ACHN (cell line): ENCODE results near the gene RAPGEF1.

Source experiments
- DNase-seq: peaks from one replicate; pipeline ENCODE4 v3.0.0-alpha.2; 2015
- in situ Hi-C: cut with HindIII; loops from 2 replicates; pipeline ENCODE4 v1.10.0; 2017; ENCODE audit warnings: low sequenced_read_pairs, low pct_ligation_motif_present, low pct_unique_long_range_greater_than_20kb

RAPGEF1 gene, protein sequence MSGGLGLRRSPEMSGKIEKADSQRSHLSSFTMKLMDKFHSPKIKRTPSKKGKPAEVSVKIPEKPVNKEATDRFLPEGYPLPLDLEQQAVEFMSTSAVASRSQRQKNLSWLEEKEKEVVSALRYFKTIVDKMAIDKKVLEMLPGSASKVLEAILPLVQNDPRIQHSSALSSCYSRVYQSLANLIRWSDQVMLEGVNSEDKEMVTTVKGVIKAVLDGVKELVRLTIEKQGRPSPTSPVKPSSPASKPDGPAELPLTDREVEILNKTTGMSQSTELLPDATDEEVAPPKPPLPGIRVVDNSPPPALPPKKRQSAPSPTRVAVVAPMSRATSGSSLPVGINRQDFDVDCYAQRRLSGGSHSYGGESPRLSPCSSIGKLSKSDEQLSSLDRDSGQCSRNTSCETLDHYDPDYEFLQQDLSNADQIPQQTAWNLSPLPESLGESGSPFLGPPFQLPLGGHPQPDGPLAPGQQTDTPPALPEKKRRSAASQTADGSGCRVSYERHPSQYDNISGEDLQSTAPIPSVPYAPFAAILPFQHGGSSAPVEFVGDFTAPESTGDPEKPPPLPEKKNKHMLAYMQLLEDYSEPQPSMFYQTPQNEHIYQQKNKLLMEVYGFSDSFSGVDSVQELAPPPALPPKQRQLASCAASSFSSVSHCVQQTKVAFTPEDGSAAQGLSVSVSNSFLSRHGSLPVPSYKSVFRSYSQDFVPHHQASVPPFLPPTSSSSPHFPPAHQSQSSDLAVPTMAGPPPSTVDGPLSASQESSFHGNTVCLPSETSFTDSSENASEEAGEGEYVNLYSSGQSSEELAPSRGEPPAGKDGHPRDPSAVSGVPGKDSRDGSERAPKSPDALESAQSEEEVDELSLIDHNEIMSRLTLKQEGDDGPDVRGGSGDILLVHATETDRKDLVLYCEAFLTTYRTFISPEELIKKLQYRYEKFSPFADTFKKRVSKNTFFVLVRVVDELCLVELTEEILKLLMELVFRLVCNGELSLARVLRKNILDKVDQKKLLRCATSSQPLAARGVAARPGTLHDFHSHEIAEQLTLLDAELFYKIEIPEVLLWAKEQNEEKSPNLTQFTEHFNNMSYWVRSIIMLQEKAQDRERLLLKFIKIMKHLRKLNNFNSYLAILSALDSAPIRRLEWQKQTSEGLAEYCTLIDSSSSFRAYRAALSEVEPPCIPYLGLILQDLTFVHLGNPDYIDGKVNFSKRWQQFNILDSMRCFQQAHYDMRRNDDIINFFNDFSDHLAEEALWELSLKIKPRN (N-terminal part only)

DNA sequence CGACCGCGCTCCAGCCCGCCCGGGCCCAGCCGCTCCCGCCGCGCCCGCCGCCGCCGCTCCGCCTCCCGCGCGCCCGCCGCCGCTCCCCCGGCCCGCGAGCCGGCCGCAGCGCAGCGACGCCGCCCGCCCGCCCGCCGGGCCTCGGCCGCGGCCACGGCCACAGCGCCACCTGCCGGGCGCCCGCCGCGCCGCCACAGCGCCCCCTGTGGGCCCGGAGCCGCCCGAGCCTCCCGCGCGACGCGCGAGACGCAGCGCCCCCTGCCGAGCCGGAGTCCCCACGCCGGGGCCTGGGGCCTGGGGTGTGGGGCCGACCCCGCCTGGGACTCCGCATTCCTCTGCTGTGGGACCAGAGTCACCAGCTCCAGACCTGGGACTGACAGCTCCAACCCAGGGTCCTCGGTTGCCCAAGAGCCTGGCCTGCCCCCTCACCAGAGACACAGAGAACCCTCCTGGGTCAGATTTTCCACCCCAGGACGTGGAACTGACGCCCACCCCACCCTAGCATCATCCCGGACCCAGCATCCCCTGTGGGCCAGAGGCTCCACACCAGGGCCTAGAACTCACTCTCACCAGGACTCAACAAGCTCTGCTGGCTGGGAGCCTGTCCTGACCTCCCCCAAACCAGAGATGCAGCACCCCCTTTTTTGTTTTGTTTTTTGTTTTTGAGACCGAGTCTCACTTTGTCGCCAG is at the start of gene RAPGEF1:
Gene RAPGEF1 (minus strand): TSS at position 118 of the 690 bp plus-strand sequence. CDS start 246 bp downstream, outside the sequence.
- in situ Hi-C loops, result no loop called here
- peak; percentile 45 for DNase-seq

DNA sequence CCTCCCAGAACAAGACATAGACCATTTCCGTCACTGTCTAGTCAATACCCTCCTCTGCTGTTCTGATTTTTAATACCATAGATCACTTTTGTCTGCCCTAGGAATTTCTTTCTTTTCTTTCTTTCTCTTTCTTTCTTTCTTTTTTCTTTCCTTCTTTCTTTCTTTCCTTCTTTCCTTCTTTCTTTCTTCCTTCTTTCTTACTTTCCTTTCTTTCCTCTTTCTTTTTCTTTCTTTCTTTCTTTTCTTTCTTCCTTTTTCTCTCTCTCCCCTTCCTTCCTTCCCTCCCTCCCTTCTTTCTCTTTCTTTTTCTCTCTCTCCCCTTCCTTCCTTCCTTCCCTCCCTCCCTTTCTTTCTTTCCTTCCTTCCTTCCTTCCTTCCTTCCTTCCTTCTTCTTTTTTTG is 49.0 kb upstream of the RAPGEF1 start:
- in situ Hi-C loops, result loop anchor here (25.0 kb wide), 1 partner anchor 473 kb away; no protein-coding TSS in a partner anchor
- DNase-seq, result no peak

DNA sequence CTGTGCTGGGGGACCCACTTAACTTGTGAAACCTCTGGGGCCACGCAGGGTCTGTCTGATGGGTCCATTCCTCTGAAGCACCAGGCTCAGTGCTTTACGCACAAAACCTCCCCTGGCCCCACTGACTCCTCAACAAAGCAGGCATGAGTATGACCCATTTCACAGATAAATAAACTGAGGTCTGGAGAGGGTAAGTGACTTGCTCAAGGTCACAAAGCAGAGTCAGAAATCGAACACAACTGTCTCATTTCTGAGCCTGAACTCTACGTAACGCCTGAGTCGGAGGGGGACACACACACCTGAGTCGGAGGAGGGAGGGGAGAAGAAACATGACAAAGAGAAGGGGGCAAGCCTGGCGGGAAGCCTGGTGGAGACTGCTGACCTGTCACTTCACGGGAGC is 48.0 kb upstream of the RAPGEF1 start:
- in situ Hi-C loops, result loop anchor here (25.0 kb wide), 1 partner anchor 474 kb away; no protein-coding TSS in a partner anchor

DNA sequence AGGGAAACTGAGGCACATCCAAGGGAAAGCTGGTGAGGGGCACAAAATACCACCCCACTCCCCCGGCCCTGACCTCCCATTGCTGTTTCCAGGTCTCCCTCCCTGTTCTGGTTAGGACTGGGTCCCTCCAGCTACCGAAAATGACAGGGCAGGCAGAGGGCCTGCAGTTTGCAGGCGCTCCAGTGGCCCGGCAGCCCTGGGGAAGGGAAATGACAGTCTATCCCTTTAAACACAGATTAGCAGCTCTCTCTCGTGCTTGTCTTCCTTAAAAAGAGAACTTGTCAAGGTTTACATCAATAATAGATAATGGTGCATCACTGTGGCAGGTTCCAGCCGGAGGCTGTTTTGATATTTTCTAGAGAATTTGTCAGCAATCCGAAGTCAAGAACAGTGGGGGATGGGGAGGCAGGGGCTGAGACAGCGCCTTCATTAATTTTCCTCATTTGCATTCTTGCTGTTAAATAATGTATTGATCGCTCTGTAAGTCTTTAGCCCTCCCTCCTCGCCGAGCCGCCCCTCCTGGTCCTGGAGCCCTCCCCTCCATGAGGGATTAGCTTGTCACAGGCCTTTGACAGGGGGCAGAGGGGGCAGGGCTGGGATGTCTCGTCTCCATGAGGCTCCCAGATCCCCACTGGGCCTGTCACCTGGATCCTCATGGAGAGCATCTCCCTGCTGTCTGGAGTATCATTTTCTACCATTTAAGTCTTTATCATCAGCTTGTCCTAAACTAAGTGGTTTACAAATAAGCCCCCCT is 45.0 kb upstream of the RAPGEF1 start:
- in situ Hi-C loops, result loop anchor here (25.0 kb wide), 1 partner anchor 477 kb away; no protein-coding TSS in a partner anchor
- no peak for DNase-seq

More for the DNA sequence above, 48.0 kb upstream of the RAPGEF1 start:
- DNase-seq, result no peak

DNA sequence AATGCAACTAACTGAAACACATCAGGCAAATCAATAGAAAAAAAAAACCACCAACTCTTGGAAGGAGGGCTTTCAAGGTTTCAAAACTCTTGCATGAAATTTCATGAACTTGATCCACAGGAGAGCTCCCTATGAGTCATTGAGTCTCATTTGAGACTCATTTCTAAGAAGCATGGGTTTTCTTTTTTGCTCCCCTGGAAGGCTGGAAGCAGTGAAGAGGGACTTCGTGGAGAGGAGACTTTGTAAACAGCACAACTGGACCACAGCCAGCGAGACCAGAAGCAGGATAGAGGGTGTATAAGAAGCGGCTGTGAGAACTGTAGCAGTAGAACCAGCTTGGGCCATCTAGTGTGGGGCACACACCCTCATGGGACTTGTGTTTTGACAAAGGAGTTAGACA is 41.2 kb upstream of the RAPGEF1 start:
- in situ Hi-C loops, result loop anchor here (25.0 kb wide), 1 partner anchor 481 kb away; no protein-coding TSS in a partner anchor

DNA sequence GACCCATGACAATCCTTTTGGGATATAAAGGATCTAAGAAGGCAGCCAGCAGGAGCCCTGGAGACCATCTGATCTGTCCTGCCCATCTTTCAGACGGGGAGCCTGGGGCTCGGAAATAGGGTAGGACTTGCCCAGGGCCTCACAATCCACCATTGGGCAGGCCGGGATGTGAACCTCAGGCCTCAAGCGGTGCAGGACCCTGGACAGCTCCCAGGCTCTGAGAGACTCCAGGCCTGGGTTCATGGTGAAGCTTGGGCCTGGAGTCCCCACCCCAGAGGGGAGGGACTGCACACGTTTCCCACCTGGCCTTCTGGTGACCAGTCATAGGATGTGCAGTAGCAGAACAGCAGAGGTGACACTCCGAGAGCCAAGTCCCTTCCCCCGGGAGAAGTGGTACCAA is 36.6 kb upstream of the RAPGEF1 start:
- in situ Hi-C loops, result loop anchor here (25.0 kb wide), 1 partner anchor 486 kb away; no protein-coding TSS in a partner anchor
- DNase-seq, result peak; percentile 49

More for the DNA sequence above, 41.2 kb upstream of the RAPGEF1 start:
- DNase-seq, result no peak

DNA sequence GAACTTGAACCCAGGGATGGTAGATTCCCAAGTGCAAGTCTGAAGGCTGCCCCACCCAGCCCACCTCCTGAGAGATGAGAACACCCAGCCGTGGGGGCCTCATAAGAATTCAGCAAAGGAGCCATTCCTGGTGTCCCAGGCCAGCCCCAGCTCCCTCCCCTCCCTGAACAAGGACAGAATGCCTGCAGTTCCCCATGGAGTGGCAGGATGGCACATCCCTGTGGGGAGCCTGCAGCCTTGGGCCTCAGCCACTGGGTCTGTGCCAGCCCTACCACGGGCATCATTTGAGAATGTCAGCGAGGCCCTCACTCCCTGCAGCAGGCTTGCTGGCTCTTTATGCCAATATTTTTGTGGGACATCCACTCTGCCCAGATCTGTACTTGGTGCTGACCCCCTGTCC is 36.2 kb upstream of the RAPGEF1 start:
- in situ Hi-C loops, result loop anchor here (25.0 kb wide), 1 partner anchor 486 kb away; no protein-coding TSS in a partner anchor
- DNase-seq, result no peak

DNA sequence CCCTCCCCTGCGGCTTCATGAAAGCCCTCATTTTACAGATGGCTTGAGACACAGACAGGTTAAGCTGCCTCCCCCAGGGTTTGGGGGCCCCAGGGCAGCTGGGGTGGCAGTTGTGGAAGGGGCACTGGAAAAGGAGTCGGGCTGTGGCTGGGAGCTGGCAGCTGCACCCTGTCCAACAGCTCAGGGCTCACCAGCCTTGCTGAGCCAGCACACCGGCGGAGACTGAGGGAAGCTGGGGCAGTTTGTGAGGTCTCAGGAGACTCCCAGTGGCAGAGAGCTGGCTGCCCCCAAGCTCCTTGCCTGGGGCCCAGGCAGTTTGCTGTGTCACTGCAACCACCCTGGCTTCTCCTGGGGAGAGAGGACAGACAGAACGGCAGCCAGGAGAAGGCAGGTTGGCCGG is 34.8 kb upstream of the RAPGEF1 start:
- in situ Hi-C loops, result loop anchor here (25.0 kb wide), 1 partner anchor 488 kb away; no protein-coding TSS in a partner anchor
- DNase-seq, result no peak

DNA sequence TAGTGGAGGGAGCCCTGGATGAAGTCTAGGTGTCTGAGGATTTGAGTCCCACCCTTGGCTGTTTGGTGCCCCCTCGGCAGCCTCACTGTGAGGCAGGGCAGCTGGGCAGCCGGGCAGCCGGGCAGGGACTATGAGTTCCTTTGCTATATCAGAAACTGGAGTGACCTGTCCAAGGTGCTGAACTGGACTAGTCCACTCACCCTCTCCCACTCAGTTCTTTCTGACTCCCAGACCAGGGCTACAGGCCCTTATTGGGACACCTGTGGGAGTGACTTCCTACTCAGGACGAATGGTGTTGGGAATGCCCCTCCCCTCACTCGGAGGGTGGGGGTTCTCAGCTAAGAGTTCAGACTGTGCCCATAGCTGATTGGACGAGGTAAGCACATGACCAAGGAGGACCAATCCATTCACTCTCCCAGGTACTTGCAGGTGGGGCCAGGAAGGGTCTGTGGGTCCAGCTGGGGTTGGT is 34.1 kb upstream of the RAPGEF1 start:
- in situ Hi-C loops, result no loop called here
- DNase-seq, result peak; percentile 63

DNA sequence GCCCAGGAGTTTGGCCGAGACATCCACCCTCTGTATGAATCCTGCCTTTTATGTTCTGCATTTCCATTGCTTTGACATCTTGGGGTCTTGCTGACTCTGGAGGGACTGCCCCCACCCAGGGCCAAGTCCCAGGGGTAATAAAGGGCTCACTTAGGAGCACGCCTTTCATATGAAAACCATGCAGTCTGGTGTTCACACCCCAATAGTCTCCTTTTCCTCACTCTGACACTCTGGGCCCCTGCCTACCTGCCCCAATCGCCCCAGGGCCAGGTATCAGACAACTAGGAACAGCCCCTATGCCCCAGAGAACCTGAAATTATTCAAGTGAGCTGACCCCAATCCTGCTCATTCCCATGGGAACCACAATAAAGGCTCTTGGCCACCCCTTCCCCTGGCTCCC is 33.1 kb upstream of the RAPGEF1 start:
- in situ Hi-C loops, result no loop called here
- no peak for DNase-seq

DNA sequence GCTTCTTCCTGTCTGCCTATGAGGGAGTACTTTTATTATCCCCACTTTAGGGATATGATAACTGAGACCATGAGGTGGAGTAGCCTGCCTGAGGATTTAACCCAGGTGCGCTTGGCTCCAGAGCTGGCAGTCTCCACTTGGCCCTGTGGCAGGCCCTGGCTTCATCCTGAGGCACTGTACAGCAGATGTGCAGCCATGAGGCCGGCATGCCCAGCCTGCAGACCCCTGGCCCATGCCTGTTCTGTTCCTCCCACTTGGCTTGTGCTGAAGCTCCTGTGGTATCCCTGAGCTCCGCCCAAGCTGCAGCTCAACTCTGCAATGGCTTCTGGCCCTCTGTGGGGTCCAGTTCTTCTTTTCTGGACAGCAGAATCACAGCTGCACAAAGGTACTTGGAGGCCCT is 31.8 kb upstream of the RAPGEF1 start:
- DNase-seq, result no peak
- in situ Hi-C loops, result no loop called here

DNA sequence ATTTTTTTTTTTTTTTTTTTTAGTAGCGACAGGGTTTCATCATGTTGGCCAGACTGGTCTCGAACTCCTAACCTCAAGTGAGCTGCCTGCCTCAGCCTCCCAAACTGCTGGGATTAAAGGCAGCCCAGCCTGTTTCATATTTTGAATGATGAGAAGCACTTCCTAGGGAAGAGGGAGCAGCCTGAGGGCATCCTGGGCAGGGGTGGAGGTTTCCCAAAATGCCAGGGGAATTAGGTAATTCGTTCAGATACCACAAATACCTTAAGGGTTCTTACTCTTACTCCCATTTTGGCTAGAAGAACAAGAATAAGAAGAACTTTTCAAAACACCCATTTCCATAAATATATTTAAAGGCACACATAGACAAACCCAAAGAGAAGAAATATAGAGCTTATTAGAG is 29.5 kb upstream of the RAPGEF1 start:
- DNase-seq, result no peak
- in situ Hi-C loops, result no loop called here

DNA sequence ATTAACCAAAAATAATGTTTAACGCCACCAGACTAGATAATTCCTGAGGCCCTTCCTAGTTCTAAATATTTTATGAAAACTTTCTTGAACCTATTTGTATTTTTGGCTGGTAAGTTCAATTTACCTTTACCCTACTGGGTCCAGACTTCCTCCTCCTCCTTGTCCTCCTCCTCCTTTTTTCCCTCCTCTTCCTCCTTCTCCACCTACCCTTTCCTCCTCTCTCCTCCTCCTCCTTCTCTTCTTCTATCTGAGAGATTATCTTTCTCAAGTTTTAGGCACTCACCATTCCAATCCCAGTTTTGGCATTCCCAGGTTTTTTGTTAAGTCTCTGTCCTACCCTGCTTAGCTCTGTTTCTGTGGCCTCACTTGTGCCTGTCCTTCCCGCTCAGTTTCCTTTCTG is 24.7 kb upstream of the RAPGEF1 start:
- DNase-seq, result no peak
- in situ Hi-C loops, result no loop called here

DNA sequence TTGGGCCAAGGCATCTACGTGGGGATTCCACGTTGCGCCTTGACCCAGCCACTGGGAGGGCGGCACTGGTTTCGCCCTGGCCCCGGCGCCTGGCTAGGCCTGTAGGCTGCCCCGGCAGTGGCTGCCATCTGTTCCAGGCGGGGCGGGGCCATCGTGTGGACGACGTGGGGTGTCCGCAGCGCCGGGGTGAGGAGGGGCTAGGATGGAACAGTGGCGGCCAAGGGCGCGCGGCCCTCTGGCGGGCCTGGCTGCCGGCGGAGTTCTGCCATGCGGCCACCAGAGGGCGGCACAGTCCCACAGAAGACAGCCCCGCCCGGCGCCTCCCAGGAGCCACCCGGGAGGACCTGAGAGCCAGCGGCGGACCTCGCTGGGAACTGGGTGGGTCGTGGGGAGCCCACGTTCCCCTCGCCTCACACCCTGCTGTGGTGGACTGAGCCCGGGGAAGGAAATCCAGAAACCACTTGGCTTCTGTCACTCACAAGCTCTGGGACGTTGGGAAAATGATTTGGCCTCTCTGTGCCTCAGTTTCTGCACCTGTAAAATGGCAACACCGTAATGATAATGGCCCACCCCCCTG is 22.6 kb upstream of the RAPGEF1 start:
- in situ Hi-C loops, result no loop called here
- peak; percentile 54 for DNase-seq

DNA sequence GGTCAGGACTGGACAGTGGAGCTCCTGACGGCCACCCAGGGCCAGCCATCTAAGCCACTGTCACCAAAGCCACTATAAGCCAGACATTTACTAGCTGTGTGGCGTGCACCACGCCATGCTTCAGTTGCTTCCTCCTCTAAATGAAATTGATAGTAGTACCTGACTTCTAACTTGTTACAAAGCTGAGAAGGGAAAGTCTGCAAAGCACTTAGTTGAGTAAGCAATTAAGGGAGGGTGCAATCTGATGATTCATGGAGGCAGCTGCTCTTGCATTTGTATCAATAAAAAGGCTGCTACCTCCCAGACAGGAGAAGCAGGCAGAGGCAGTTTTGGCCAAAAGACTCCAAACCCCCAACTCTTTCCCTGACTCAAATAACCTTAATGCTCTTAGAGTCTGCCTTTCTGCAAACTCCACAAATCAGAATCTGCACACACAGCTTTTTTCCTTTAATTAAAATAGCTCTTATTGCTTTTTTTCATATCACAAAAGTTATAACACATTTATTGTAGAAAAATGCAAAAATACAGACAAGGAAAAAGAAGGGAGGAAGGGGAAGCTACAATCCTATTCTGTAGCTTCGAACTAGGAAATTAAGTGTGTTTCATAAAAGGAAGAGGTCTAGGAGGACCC is 19.3 kb upstream of the RAPGEF1 start:
- in situ Hi-C loops, result no loop called here
- DNase-seq, result no peak

DNA sequence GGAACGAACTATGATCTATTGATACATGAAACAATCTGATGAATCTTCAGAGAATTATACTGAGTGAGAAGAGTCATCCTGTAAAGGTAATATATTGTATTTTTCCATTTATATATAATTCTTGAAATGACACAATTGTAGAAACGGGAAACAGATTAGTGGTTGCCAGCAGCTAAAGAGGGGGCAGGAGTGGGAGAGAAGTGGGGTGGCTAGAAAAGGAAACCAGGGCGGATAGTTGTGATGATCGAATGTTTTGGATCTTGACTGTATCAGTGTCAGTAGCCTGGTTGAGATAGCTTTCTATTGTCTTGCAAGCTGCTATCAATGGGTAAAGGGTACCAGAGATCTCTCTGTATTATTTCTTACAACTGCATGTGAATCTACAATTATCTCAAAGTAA is 17.7 kb upstream of the RAPGEF1 start:
- in situ Hi-C loops, result no loop called here
- DNase-seq, result no peak
